Endodermal cell (in vitro differentiated cells): ENCODE results near the gene SIAH3. TPM values are rescaled to one million over a fixed set of nuclear protein-coding genes. Genes with fewer than 3 reads are reported as not detected.

Experiments
- DNase-seq: peaks from one replicate; pipeline ENCODE4 v3.0.0-alpha.2; 2017
- H3K27ac ChIP-seq: 2 replicates; pipeline ENCODE4 v1.5.1; 2013; ENCODE audit warnings: mild to moderate bottlenecking, low read depth, low read length, moderate library complexity
- H3K27me3 ChIP-seq: 2 replicates; pipeline ENCODE4 v1.6.1; 2013; ENCODE audit warnings: mild to moderate bottlenecking, low read length, moderate library complexity; ENCODE audit not compliant: insufficient read depth, control insufficient read depth, poor library complexity, severe bottlenecking
- H3K36me3 ChIP-seq: 2 replicates; pipeline ENCODE4 v1.7.0; 2013; ENCODE audit warnings: mild to moderate bottlenecking, low read length, moderate library complexity; ENCODE audit not compliant: control insufficient read depth, insufficient read depth
- H3K4me1 ChIP-seq: one replicate; pipeline ENCODE4 v1.7.0; 2013; ENCODE audit warnings: low read length; ENCODE audit not compliant: control insufficient read depth, insufficient read depth
- H3K4me3 ChIP-seq: 2 replicates; pipeline ENCODE4 v1.5.1; 2013; ENCODE audit warnings: mild to moderate bottlenecking, low read length, moderate library complexity
- H3K9ac ChIP-seq: 2 replicates; pipeline ENCODE4 v1.6.1; 2013; ENCODE audit warnings: mild to moderate bottlenecking, low read length, moderate library complexity; ENCODE audit not compliant: poor library complexity, severe bottlenecking; ENCODE audit errors: extremely low read depth
- H3K9me3 ChIP-seq: 2 replicates; pipeline ENCODE4 v1.6.1; 2013; ENCODE audit warnings: mild to moderate bottlenecking, low read length, moderate library complexity; ENCODE audit not compliant: control insufficient read depth
- H3K27ac Mint-ChIP-seq: 2 replicates; pipeline ENCODE4 v1.8.0; 2020; ENCODE audit warnings: mixed read lengths
- H3K27me3 Mint-ChIP-seq: 2 replicates; pipeline ENCODE4 v1.8.0; 2021; ENCODE audit warnings: mild to moderate bottlenecking, mixed read lengths; ENCODE audit not compliant: insufficient read depth
- H3K36me3 Mint-ChIP-seq: 2 replicates; pipeline ENCODE4 v1.8.0; 2020; ENCODE audit warnings: low read depth, mixed read lengths
- H3K4me1 Mint-ChIP-seq: 2 replicates; pipeline ENCODE4 v1.8.0; 2020; ENCODE audit warnings: mixed read lengths
- H3K4me3 Mint-ChIP-seq: 2 replicates; pipeline ENCODE4 v1.8.0; 2020; ENCODE audit warnings: mild to moderate bottlenecking, moderate library complexity, mixed read lengths
- H3K9me3 Mint-ChIP-seq: 2 replicates; pipeline ENCODE4 v1.8.0; 2020; ENCODE audit warnings: mild to moderate bottlenecking, mixed read lengths
- CTCF ChIP-seq: fragments of 200-600 bp; sonication (generic); conservative IDR thresholded peaks from 2 replicates; pipeline ENCODE4 v1.5.0; 2021; ENCODE audit warnings: antibody characterized with exemption, mild to moderate bottlenecking
- WGBS, 2 experiments: methylation state at CpG; one replicate each; pipeline versions ENCODE4 v1.1.5 to v1.1.7; 2013; ENCODE audit warnings: missing lambda C conversion rate in 2 of 2, mixed read lengths in 1 of 2; ENCODE audit not compliant: insufficient coverage in 1 of 2, insufficient read length in 1 of 2; 5-methylcytosine and 5-hydroxymethylcytosine counted together
- total RNA-seq, 2 donors: library from RNA; stranded (reverse); fragmentation: NEBNext Ultra II Directional in 1 of 2; extraction: Animal tissue kit (Norgen Biotek cat#: 25700) in 1 of 2; gene quantifications; 2 replicates in 1 of 2; 3 replicates in 1 of 2; pipeline ENCODE4 v1.2.1, GENCODE V29; 2021

SIAH3 gene
- total RNA-seq, 2 donors from 2014 or later, result not detected

- Histone ChIP-seq H3K27me3 (no peaks in the 10 kb centered on the region), H3K9me3 (no peaks in the 10 kb centered on the region), H3K4me1 (peaks cover 2% of the 10 kb centered on the region), H3K4me3 (no peak overlapping the region), H3K27ac (no peak overlapping the region), H3K36me3 (no peaks in the 10 kb centered on the region), H3K9ac (no peak overlapping the region)
- no peak overlapping the region for H3K4me3 Mint-ChIP-seq
- no peaks in the 10 kb centered on the region for H3K36me3 Mint-ChIP-seq
- TF ChIP-seq CTCF, result no peak
- H3K4me1 Mint-ChIP-seq, result peaks cover 11% of the 10 kb centered on the region
- no peaks in the 10 kb centered on the region for H3K27me3 Mint-ChIP-seq
- no peaks in the 10 kb centered on the region for H3K9me3 Mint-ChIP-seq
- H3K27ac Mint-ChIP-seq, result no peak overlapping the region
- WGBS, 2 experiments, result 92 to 100% methylated on average over 2 to 4 of the region's 5 CpGs
- DNase-seq, result no peak
These were observed 38.2 kb upstream of the SIAH3 start for GRCh38 chr13:45889590-45890243.

DNA sequence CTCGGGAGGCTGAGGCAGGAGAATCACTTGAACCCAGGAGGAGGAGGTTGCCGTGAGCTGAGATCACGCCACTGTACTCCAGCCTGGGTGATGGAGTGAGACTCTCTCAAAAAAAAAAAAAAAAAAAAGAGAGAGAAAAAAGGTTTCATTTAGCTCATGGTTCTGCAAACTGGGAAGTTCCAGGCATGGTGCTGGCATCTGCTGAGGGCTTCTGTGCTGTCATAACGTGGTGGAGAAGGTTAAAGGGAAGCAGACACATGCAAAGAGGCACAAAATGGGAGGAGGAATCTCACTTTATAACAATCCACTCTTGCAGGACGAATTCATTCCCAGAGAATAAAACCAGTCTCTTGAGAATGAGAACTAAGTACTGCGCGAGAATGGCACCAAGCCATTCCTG lies 34.9 kb upstream of the SIAH3 start:
- DNase-seq, result no peak
- Mint-ChIP-seq H3K36me3 (no peaks in the 10 kb centered on the region), H3K27ac (no peak overlapping the region), H3K27me3 (no peaks in the 10 kb centered on the region), H3K9me3 (no peaks in the 10 kb centered on the region), H3K4me1 (peaks cover 26% of the 10 kb centered on the region), H3K4me3 (no peak overlapping the region)
- H3K9me3 ChIP-seq, result no peaks in the 10 kb centered on the region
- no peak overlapping the region for H3K27ac ChIP-seq
- no peak overlapping the region for H3K9ac ChIP-seq
- TF ChIP-seq CTCF, result no peak
- H3K27me3 ChIP-seq, result no peaks in the 10 kb centered on the region
- H3K4me1 ChIP-seq, result peaks cover 5% of the 10 kb centered on the region
- no peaks in the 10 kb centered on the region for H3K36me3 ChIP-seq
- WGBS, 2 experiments, result 86 to 90% methylated on average over 1 to 7 of the region's 7 CpGs
- H3K4me3 ChIP-seq, result no peak overlapping the region

- WGBS, 2 experiments, result 76 to 78% methylated on average over 4 to 5 of the region's 5 CpGs
- no peaks in the 10 kb centered on the region for H3K9me3 Mint-ChIP-seq
- H3K27ac ChIP-seq, result no peak overlapping the region
- H3K27me3 ChIP-seq, result no peaks in the 10 kb centered on the region
- no peak for DNase-seq
- H3K27ac Mint-ChIP-seq, result no peak overlapping the region
- peaks cover 31% of the 10 kb centered on the region for H3K4me1 Mint-ChIP-seq
- no peaks in the 10 kb centered on the region for H3K9me3 ChIP-seq
- TF ChIP-seq CTCF, result no peak
- no peak overlapping the region for H3K4me3 ChIP-seq
- H3K9ac ChIP-seq, result no peak overlapping the region
- peaks cover 5% of the 10 kb centered on the region for H3K4me1 ChIP-seq
- H3K4me3 Mint-ChIP-seq, result no peak overlapping the region
- H3K27me3 Mint-ChIP-seq, result no peaks in the 10 kb centered on the region
- no peaks in the 10 kb centered on the region for H3K36me3 Mint-ChIP-seq
- H3K36me3 ChIP-seq, result no peaks in the 10 kb centered on the region
These were observed 33.6 kb upstream of the SIAH3 start for GRCh38 chr13:45885194-45885593.
